NK-92 treated with Interleukin-12 subunit alpha and Interleukin-12 subunit beta, amount 100 ng/mL, for 24 hours (cell line): ENCODE measurements around the gene MAN2A2.
A peak's percentile ranks its signal among the peaks of the same experiment; 100 is the strongest.

Source experiments
- DNase-seq: peaks from one replicate; lab custom pipeline; 2025; lab: John Stamatoyannopoulos, UW

Gene MAN2A2

GRCh38 chr15:90946941-90947576, 44.0 kb downstream of the MAN2A2 start:
- no peak for DNase-seq

GRCh38 chr15:90947577-90948357, 44.7 kb downstream of the MAN2A2 start:
- DNase-seq, result no peak

DNA sequence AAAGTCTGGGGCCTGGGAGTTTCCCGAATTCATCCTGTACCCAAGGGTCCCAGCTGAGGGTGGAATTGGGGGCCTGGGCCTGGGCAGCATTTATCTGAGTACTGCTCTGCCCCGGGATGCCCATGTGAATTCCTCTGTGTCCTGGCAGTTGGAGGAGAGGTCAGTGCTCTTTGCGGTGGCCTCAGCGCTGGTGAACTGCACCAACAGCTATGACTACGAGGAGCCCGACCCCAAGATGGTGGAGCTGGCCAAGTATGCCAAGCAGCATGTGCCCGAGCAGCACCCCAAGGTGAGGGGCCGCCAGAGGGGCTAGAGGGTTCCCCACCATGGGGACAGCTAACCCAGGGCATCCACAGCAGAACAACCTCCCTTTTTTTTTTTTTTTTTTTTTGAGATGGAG, 45.4 kb downstream of the MAN2A2 start:
- DNase-seq, result no peak

DNA sequence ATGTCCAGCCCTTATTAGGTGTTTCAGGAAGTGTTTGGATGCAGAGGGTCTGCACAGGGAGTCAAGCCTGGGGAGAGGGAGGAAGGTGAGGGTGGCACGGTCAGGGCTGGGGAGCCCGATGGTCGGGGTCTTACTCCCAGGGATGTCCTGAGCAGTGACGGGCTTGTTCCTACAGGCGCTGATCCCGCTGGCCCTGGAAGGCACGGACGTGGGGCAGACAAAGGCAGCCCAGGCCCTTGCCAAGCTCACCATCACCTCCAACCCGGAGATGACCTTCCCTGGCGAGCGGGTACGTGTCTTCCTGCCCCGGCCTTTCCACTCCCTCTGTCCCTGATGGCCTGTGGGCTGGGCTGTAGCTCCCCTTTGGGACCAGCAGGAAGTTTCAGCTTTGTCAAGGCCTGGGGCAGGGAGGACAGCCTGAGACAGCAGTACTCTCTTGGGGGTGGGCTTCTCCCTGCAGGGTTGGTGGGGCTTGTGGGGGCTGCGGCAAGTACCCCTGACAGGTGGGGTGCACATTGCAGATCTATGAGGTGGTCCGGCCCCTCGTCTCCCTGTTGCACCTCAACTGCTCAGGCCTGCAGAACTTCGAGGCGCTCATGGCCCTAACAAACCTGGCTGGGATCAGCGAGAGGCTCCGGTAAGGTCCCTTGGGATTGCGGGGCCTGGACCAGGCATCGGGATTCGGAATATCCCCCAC, 47.0 kb downstream of the MAN2A2 start:
- no peak for DNase-seq

DNA sequence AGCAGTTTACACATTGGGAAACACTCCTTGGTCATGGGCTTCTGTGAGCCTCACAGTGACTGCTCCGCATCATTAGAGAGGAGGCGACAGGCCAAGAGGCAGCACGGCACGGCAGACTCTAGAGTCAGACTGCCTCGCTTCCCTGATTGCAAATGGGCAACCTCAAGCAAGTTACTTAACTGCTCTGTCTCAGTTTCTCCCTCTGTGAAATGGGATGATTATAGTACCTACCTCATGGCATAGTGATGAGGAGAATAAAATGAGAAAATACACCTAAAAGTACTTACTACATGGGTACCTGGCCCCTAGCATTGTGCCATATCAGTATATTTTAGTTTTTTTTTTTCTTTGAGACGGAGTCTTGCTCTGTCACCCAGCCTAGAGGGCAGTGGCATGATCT, 47.6 kb downstream of the MAN2A2 start:
- no peak for DNase-seq

DNA sequence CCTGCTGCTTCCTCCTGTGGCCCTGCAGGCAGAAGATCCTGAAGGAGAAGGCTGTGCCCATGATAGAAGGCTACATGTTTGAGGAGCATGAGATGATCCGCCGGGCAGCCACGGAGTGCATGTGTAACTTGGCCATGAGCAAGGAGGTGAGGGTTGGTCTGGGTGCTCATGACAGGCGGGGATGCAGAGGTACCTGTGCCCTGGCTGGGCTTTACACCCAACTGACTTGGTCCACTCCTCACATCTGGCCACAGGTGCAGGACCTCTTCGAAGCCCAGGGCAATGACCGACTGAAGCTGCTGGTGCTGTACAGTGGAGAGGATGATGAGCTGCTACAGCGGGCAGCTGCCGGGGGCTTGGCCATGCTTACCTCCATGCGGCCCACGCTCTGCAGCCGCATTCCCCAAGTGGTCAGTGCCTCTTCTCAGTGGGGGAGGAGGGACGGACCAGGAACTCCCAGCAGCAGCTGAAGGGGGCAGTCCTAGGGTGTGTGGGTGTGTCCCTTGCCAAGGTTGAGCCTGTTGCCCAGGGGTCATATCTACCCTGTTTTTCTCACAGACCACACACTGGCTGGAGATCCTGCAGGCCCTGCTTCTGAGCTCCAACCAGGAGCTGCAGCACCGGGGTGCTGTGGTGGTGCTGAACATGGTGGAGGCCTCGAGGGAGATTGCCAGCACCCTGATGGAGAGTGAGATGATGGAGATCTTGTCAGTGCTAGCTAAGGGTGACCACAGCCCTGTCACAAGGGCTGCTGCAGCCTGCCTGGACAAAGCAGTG, 50.0 kb downstream of the MAN2A2 start:
- no peak for DNase-seq

GRCh38 chr15:90953947-90954711, 51.0 kb downstream of the MAN2A2 start:
- DNase-seq, result no peak

DNA sequence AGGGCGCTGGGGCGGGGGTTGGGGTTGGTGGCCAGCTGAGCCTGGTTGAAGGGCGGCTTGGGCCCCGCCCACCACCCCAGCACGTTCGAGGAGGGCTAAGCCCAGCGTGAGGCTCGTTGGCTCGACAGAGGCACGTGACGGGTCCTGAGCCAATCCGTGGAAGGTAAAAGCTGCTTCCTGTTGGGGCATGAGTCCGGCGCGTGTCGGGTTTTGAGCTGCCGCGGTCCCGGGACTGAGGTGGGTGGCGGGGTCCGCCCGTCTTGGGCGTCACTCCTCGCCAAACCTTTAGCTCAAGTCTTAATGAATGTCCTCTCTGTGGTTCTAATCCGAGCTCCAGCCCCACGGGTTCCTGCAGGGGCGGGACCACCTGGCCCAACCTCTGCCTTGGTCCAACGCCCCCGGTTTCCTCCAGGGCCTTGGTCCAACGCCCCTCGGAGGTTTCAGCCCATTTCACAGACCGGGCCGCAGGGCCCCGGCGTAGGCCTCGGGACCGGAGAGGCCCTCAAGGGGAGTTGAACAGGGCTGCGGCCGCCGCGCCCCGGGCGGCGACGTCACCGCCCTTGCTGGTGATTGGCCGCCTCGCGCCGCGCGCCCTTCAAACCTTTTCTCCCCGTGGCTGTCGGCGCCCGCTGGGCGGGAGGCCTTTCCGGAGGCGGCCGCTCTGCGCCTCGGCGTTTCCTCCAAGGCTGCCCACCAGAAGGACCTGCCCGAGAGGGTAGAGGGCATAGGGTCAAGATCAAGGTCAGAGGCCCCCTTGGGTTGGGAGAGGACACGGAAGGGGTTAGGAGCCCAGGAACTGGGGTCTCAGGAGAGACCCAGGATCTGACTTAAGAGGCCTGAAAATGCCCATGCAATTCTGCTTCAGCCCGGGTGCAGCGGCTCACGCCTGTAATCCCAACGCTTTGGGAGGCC, 51.9 kb downstream of the MAN2A2 start, which contains the start of gene RCCD1:
TSS of gene RCCD1 (plus strand) at position 173 of the 912 bp plus-strand sequence. CDS start 1,851 bp downstream, outside the sequence.
- DNase-seq, result peak; percentile 94

- DNase-seq, result no peak
Measured at GRCh38 chr15:90955624-90956273, 52.6 kb downstream of the MAN2A2 start.

DNA sequence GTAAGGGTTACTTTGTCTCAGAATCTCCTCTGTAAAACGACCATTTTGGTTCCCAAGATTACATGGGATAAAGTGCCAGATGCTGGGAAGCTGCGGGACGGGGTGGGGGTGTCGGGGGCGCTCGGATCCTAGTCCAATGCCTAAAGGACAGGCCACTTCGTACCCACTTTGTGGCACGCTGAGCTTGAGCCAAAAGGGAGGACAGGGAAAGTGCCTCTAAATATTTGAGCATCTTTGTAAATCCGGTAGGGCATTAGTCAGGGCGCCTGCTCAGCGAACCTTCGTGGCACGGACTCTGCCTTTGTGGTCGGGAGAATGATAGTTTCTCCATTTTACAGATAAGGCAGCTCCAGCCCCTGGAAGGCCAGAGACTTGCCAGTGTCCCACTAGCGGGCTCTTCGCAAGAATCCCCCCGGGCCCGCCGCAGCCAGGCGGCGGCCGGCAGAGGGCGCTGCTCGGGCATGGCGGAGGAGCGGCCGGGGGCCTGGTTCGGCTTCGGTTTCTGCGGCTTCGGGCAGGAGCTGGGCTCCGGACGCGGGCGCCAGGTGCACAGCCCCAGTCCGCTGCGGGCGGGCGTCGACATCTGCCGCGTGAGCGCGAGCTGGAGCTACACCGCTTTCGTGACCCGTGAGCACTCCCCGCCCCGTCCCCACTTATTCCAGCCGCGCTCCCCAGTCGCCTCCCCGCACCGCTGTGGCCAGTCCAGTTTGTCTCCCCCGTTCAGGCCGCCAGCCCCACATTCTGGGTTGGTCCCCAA, 53.4 kb downstream of the MAN2A2 start:
- DNase-seq, result no peak

DNA sequence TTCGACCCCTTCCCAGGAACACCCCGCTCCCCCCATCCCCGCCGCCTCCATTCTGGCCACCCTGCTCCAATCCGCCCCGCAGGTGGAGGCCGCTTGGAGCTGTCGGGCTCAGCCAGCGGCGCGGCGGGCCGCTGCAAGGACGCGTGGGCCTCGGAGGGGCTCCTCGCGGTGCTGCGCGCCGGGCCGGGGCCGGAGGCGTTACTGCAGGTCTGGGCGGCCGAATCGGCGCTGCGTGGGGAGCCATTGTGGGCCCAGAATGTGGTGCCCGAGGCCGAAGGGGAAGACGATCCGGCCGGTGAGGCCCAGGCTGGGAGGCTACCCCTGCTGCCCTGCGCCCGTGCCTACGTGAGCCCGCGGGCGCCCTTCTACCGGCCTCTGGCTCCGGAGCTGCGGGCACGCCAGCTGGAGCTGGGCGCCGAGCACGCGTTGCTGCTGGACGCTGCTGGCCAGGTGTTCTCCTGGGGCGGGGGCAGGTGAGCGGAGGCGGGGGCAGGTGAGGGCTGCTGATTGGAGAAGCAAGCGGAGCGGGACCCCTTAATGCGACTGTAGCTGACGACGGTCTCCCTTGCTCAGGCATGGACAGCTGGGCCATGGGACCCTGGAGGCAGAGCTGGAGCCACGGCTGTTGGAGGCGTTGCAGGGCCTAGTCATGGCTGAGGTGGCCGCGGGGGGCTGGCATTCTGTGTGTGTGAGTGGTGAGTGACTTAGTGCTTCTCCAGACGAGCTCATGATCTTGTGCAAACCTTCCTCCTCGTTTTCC, 54.1 kb downstream of the MAN2A2 start:
- DNase-seq, result no peak

- DNase-seq, result no peak
Measured at GRCh38 chr15:90957791-90958190, 54.7 kb downstream of the MAN2A2 start.

DNA sequence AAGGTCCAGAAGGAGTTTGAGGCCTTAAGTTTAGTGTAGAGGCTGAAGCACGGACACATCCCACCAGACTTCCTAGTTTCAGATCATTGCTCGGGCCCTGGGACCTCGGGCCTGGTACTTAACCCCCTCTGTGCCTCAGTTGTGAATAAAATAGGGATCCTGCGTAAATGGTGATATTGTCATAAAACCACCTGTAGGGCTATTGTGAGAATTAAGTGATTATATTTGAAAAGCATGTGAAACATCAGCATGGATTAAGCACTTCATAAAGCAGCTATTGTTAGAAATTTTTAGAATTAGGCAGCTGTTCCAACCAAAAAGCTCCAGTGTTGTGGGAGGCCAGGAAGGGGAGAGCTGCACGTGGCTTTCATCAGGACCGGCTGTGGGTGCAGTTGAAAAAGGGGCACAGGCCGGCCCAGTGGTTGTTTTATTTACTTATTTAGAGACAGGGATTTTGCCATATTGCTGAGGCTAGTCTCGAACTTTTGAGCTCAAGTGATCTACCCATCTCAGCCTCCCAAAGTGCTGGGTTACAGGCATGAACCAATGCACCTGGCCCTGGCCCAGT, 56.0 kb downstream of the MAN2A2 start:
- DNase-seq, result no peak

GRCh38 chr15:90959894-90960293, 56.8 kb downstream of the MAN2A2 start:
- no peak for DNase-seq

DNA sequence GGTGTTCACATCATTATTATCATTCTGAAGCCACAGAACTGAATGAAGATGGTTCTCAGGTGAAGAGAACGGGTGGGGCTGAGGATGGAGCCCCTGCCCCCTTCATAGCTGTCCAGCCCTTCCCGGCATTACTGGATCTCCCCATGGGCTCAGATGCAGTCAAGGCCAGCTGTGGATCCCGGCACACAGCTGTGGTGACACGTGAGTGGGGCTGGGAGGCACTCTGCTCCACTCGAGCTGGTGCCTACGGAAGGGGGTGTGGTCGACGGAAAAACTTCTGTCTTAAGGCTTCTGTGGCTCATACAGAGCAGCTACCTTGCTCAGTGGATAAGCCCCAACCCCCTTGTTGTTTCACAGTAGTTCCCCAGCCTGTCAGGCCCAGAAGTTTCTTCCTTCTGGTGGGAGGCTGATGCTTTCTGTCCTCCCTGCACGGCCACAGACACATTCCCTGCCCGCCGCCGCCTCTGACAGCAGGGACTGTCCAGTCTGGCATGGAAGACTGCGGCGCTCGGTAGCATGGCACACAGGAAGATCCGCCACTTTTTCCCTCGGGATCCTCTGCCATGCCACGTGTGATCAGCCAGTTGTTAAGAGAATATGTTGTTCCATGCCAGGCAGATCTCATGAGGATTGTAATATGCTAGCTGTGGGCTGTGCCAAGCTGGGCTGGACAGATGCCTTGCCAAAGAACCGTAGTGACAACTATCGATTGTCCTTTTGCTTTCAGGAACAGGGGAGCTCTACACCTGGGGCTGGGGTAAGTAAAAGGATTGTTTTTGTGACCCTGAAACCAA, 57.4 kb downstream of the MAN2A2 start:
- DNase-seq, result no peak

GRCh38 chr15:90962021-90962420, 58.9 kb downstream of the MAN2A2 start:
- no peak for DNase-seq

GRCh38 chr15:90966262-90966661, 63.2 kb downstream of the MAN2A2 start:
- no peak for DNase-seq
